Fibroblast of lung (primary cell): ENCODE measurements around the gene ABCF2. TPM values are rescaled to one million over a fixed set of nuclear protein-coding genes. Genes with fewer than 3 reads are reported as not detected.

ENCODE experiments used
- DNase-seq, 2 donors: peaks; one replicate each; pipeline versions ENCODE4 v3.0.0 to v3.0.0-alpha.2; 2010; ENCODE audit warnings: low read depth in 2 of 2
- H2AFZ ChIP-seq: 2 replicates; pipeline ENCODE4 v1.5.1; 2012; ENCODE audit warnings: low read length, control low read depth, inconsistent platforms
- H3K27ac ChIP-seq: 2 replicates; pipeline ENCODE4 v1.5.1; 2011; ENCODE audit warnings: low read length, control low read depth; ENCODE audit not compliant: insufficient read depth
- H3K27me3 ChIP-seq: 2 replicates; pipeline ENCODE4 v1.5.1; 2011; ENCODE audit warnings: mild to moderate bottlenecking, low read length; ENCODE audit not compliant: control insufficient read depth, insufficient read depth
- H3K36me3 ChIP-seq: 2 replicates; pipeline ENCODE4 v1.5.1; 2011; ENCODE audit warnings: low read length; ENCODE audit not compliant: control insufficient read depth, insufficient read depth
- H3K4me1 ChIP-seq: 2 replicates; pipeline ENCODE4 v1.5.1; 2011; ENCODE audit warnings: low read length; ENCODE audit not compliant: control insufficient read depth, insufficient read depth; ENCODE audit errors: extremely low read depth
- H3K4me2 ChIP-seq: 2 replicates; pipeline ENCODE4 v1.5.1; 2011; ENCODE audit warnings: low read length, control low read depth; ENCODE audit not compliant: insufficient read depth; ENCODE audit errors: extremely low read depth
- H3K4me3 ChIP-seq, 4 experiments: fragments of 200-600 bp in 1 of 4; sonication (generic) in 1 of 4; replicated peaks in 1 of 4; 2 replicates each; pipeline ENCODE4 v1.5.1; 2011 to 2016; ENCODE audit warnings: low read length in 4 of 4, low read depth in 3 of 4, mild to moderate bottlenecking in 3 of 4, control low read depth in 2 of 4, inconsistent platforms in 1 of 4, mixed read lengths in 1 of 4; ENCODE audit not compliant: insufficient read depth in 1 of 4; ENCODE audit errors: control extremely low read depth in 1 of 4
- H3K79me2 ChIP-seq: 2 replicates; pipeline ENCODE4 v1.5.1; 2012; ENCODE audit warnings: mild to moderate bottlenecking, low read length, inconsistent platforms; ENCODE audit not compliant: control insufficient read depth, insufficient read depth
- H3K9ac ChIP-seq: 2 replicates; pipeline ENCODE4 v1.5.1; 2011; ENCODE audit warnings: mild to moderate bottlenecking, low read length, control low read depth; ENCODE audit not compliant: insufficient read depth
- H3K9me3 ChIP-seq: 2 replicates; pipeline ENCODE4 v1.5.1; 2012; ENCODE audit warnings: low read depth, low read length; ENCODE audit not compliant: control insufficient read depth, insufficient read depth
- H4K20me1 ChIP-seq: 2 replicates; pipeline ENCODE4 v1.5.1; 2011; ENCODE audit warnings: low read length; ENCODE audit not compliant: control insufficient read depth, insufficient read depth; ENCODE audit errors: extremely low read depth
- EZH2 ChIP-seq: IDR thresholded peaks from 2 replicates; pipeline ENCODE4 v1.5.1; 2012; ENCODE audit warnings: low read length, control low read depth, mild to moderate bottlenecking; ENCODE audit errors: missing control alignments
- polyA plus RNA-seq, 2 donors: library from polyadenylated mRNA; depleted of rRNA in 1 of 2; stranded (reverse) in 1 of 2; unstranded in 1 of 2; fragments of >200 nt; gene quantifications; 2 replicates each; pipeline ENCODE4 v1.2.1, GENCODE V29; 2011 to 2012; ENCODE audit warnings: missing spikeins in 1 of 2
- total RNA-seq: library from RNA; depleted of rRNA; stranded (reverse); fragments of >200 nt; gene quantifications from 2 replicates; pipeline ENCODE4 v1.2.1, GENCODE V29; 2014
- TF ChIP-seq, protein P1 (sequence below), 2 donors: IDR thresholded peaks in 1 of 2; conservative IDR thresholded peaks in 1 of 2; 1 replicate in 1 of 2; 2 replicates in 1 of 2; pipeline ENCODE4 v1.5.1; 2011 to 2012; ENCODE audit warnings: low read length in 2 of 2, control low read depth in 1 of 2, inconsistent platforms in 1 of 2, low read depth in 1 of 2, mild to moderate bottlenecking in 1 of 2

The ABCF2 gene
- total and polyA plus RNA-seq, 2 donors (not counting 1 experiment from before 2014, with no cell fraction given), result 41.6 to 46.4 TPM

DNA sequence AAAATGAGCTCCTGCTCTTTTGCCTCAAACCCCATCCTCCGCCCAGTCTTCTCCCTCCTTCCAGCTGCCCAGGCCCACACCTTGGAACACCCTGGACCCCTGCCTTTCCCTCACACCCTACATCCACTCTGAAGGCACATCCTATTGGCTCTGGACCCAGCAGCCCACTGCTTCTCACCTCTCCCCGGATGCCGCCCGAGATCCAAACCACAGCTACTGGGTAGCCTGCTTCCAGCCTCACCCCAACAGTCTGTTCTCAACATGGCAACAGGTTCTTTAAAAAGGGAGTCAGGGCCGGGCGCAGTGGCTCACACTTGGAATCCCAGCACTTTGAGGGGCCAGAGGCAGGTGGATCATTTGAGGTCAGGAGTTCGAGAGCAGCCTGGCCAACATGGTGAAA is 31.0 kb upstream of the ABCF2 start:
- H3K4me3 ChIP-seq, result no peak overlapping the region
- no peaks in the 10 kb centered on the region for H3K36me3 ChIP-seq
- H3K9ac ChIP-seq, result no peak overlapping the region
- no peak overlapping the region for H3K4me2 ChIP-seq
- no peak overlapping the region for H3K27ac ChIP-seq
- H3K27me3 ChIP-seq, result peaks cover 24% of the 10 kb centered on the region
- no peaks in the 10 kb centered on the region for H3K9me3 ChIP-seq
- no peaks in the 10 kb centered on the region for H3K79me2 ChIP-seq
- no peak overlapping the region for H2AFZ ChIP-seq
- no peaks in the 10 kb centered on the region for H4K20me1 ChIP-seq
- peaks cover 2% of the 10 kb centered on the region for H3K4me1 ChIP-seq
- no peak for DNase-seq
- TF ChIP-seq EZH2, result no peak
- TF ChIP-seq, protein P1, sequence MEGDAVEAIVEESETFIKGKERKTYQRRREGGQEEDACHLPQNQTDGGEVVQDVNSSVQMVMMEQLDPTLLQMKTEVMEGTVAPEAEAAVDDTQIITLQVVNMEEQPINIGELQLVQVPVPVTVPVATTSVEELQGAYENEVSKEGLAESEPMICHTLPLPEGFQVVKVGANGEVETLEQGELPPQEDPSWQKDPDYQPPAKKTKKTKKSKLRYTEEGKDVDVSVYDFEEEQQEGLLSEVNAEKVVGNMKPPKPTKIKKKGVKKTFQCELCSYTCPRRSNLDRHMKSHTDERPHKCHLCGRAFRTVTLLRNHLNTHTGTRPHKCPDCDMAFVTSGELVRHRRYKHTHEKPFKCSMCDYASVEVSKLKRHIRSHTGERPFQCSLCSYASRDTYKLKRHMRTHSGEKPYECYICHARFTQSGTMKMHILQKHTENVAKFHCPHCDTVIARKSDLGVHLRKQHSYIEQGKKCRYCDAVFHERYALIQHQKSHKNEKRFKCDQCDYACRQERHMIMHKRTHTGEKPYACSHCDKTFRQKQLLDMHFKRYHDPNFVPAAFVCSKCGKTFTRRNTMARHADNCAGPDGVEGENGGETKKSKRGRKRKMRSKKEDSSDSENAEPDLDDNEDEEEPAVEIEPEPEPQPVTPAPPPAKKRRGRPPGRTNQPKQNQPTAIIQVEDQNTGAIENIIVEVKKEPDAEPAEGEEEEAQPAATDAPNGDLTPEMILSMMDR (conservative IDR thresholded peaks at IDR 0.05 in 1 of 2, IDR thresholded peaks at IDR 0.05 in 1 of 2; ENCODE audit: low read depth in 1 of 2, low read length in 2 of 2), result no peak

DNA sequence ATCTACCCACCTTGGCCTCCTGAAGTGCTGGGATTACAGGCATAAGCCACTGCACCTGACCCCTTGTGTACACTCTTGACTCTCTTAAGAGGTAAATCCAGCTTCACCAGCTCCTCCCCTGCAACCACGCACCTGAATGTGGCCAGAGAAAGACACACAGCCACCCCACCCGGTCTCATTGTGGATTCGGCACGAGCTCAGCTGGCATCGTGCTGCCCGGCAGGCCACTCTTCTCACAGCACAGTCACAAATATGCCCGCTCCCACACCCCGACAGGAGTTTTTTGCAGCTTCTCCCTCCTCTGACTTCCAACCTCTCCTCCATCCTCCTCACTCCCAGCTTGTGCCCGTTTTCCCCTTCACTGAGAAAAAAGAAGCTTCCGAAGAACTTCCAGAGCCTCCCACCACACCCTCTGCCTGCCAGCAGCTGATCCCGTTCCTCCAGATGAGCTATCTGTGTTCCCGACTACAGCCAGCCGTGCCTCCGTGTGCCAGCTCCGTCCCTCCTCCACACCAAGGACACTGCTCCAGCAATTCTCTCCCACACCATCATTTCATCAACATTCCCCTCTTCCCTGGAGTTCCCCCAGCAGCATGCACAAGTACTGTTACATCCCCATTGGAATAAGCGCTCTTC is 29.5 kb upstream of the ABCF2 start:
- Histone ChIP-seq H3K36me3 (no peaks in the 10 kb centered on the region), H3K9me3 (no peaks in the 10 kb centered on the region), H4K20me1 (no peaks in the 10 kb centered on the region), H3K27ac (no peak overlapping the region), H3K27me3 (peaks cover 15% of the 10 kb centered on the region), H3K79me2 (no peaks in the 10 kb centered on the region), H3K4me2 (no peak overlapping the region), H2AFZ (no peak overlapping the region), H3K4me1 (peaks cover 9% of the 10 kb centered on the region), H3K4me3 (no peak overlapping the region), H3K9ac (peak overlapping the region; percentile 7)
- no peak for TF ChIP-seq EZH2
- DNase-seq, result no peak

DNA sequence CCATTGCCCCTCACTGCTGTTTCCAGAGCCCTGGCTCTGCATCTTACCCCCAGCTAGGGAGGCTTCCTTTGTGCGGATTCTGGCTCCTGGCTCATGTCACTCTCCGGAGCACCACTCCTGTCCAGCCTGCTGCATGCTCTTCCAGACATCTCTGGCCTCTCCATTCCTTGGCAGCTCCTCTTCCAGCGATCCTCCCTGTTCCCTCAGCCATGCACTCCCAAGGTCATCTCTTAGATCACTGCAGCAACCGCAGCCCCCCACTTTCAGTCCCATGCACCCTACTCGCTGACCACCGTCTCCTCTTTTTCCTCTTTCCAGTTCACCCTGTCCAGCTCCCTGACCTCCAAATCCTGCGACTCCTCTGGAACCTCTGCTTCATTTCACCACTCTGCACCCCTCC is 28.4 kb upstream of the ABCF2 start:
- Histone ChIP-seq H3K9me3 (no peaks in the 10 kb centered on the region), H3K4me3 (no peak overlapping the region), H3K4me2 (no peak overlapping the region), H3K4me1 (peaks cover 11% of the 10 kb centered on the region), H3K27ac (no peak overlapping the region), H3K36me3 (no peaks in the 10 kb centered on the region), H3K27me3 (peaks cover 11% of the 10 kb centered on the region), H4K20me1 (no peaks in the 10 kb centered on the region), H2AFZ (no peak overlapping the region), H3K79me2 (no peaks in the 10 kb centered on the region), H3K9ac (no peak overlapping the region)
- TF ChIP-seq, protein P1 (conservative IDR thresholded peaks at IDR 0.05 in 1 of 2, IDR thresholded peaks at IDR 0.05 in 1 of 2; ENCODE audit: low read depth in 1 of 2, low read length in 2 of 2), result no peak
- no peak for TF ChIP-seq EZH2
- DNase-seq, result no peak
